Stimulated activated CD8-positive, alpha-beta memory T cell treated with anti-CD3 and anti-CD28 coated beads, Interleukin-4, amount 100 ng/mL, for 4 hours (primary cell): ENCODE data around the gene LIPN.

ENCODE experiments used
- DNase-seq, 2 donors: peaks; one replicate each; pipeline ENCODE4 v3.0.0-alpha.2; 2020; ENCODE audit warnings: low read depth in 2 of 2, low spot score in 1 of 2

LIPN gene

DNA sequence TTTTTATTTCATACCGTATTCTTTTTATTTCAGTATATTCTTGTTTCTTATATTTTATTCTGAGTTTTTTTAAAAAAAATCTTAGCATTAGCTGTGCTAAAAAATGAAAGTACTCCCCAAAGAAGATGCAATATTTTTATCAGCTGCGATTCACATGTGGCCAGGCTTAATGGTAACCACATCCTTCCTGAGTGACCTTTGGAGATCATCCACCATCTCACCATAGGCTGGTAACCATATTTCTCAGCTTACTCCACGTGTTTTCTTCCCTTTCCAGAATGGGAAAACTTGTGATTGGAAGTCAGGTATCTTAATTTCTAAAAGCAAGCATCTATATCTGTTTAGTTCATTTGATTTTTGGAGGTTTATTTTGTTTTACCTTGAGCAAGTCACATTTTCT, 23.9 kb downstream of the LIPN start:
- no peak for DNase-seq

DNA sequence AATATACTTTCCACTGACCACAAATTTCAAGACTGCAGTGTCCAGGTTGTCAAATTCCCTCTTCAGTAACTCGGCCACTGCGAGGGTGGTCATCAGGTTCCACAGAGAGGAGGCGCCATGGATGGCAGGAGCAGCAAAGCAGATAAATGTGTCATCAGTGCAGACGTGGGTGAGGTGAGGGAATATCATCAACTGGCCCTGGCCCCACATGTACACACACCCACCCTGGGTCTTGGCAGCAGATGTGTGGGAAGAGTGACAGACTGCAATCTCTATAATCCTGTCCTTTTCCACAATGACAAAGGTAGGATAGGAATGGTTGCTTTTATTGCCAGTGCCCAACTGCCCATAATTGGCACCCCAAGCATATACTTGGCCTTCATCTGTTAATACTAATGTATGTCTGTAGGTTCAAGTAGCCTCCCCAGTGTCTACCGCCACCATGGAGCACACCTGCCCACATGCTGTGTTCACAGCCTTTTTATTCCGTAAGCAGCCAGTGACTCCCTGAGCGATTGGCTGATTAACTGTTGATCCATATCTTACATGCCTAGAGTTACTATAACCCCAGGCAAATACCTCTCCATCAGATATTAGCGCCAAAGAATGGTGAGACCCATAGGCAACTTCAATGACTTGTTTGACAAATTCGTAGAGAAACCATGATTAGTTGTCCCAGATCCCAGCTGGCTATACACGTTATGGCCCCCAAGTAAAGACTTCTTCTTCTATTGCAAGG, 26.4 kb downstream of the LIPN start:
- DNase-seq = no peak

DNA sequence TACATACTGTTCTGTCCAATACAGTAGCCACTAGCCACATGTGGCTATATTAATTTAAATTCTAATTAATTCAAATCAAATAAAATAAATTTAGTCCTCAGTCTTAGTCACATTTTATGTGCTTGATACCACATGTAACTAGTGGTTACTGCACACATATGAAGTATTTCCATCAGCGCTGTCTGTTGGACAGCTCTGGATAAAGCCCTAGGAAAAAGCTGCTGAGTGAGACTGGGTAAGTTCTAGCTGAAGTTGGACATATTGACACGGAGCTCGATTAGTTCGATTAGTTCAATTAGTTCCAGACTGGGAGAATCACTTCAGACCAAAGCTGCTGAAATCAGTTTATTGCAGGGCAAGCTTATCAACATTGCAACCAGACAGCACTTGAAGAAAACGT, 27.6 kb downstream of the LIPN start:
- DNase-seq = no peak

DNA sequence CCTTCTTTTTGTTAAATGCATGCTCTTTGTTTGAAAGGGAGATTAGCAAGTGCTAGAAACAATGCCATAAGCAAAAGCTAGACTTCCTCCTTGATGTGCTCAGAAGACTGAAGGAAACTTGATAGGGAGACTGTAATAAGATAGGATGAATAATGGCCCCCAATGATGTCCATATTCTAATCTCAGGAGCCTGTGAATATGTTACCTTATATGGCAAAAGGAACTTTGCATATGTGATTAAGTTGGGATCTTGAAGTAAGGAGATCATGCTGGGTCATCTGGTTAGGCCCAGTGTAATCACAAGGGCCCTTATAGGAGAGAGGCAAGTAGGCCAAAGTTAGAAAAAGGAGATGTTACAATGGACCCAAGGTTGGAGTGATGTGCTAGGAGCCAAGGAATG, 29.1 kb downstream of the LIPN start:
- DNase-seq = no peak

DNA sequence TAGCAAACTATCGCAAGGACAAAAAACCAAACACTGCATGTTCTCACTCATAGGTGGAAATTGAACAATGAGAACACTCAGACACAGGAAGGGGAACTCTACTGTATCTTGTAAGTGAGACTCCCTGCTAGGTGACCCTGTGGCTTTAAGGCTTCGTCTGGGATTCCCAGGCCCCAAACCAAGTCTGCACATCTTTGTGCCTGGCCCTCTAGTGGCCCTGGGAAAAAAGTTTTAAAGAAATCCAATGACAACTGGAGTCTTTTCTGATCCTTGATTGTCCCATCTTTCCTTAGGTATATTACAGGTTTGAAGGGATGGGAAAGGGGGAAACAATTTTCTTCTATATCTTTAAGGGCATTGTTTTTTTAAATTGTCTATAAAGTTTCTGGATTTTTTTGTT, 32.1 kb downstream of the LIPN start:
- no peak for DNase-seq

DNA sequence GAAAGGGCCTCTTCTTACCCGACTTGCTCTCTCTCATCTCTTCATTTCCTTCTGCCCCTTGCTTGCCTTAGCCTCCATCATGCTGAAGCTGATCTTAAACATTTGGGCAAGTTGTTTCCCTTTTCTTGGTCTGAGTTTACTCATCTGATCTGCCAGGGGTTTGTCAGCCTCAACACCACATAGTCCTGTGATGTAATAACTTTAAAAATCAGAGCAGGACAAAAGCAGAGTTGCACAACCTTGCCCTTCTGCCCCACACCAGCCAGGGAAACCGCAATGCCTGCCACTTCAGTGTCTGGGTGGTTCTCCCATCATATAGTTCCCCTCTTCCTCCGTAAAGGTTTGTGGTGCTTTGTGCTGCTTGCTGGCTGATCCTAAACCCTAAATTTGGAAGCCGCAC, 32.8 kb downstream of the LIPN start:
- no peak for DNase-seq

DNA sequence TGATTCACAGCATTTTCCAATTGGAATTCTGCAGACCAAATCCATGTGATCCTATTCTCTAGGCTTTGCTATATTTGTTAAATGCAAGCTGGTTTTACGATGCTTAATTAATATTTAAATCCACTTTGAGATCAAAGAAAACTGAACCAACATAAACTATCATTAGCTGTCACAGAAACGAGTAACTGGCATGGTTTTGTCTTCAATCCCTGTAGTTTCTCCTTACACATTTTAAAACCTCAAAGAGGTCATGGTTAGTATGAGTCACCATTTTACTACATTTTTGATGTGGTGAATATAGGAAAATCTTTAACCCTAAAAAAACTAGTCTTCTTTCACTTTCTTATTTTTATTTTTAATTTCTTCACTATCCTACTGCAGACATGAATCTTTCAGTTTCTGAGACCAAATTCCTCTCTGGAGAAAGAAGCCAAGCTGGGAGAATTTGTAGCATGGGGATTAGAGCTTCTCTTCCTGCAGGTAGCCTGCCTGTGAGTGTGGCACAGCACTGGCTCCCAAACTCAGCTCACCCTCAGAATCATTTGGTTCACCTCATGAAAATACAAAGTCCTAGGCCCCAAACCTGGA, 34.0 kb downstream of the LIPN start:
- DNase-seq = no peak

DNA sequence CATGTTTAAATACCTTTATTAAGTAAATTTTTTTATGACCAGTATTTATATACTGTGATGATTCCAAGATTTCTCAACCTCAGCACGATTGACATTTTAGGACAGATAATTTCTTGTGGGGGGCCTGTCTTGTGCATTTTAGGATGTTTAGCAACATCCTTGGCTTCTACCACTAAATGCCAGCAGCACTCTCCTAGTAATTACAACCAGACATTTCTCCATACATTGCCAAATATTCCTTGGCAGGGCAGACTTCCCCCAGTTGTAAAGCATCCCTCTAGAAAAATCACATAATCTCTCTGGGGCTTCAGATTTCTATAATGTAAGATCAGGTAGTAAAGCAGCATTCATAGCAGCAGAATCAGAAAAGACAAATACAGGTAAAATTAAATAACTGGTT, 34.9 kb downstream of the LIPN start:
- no peak for DNase-seq

DNA sequence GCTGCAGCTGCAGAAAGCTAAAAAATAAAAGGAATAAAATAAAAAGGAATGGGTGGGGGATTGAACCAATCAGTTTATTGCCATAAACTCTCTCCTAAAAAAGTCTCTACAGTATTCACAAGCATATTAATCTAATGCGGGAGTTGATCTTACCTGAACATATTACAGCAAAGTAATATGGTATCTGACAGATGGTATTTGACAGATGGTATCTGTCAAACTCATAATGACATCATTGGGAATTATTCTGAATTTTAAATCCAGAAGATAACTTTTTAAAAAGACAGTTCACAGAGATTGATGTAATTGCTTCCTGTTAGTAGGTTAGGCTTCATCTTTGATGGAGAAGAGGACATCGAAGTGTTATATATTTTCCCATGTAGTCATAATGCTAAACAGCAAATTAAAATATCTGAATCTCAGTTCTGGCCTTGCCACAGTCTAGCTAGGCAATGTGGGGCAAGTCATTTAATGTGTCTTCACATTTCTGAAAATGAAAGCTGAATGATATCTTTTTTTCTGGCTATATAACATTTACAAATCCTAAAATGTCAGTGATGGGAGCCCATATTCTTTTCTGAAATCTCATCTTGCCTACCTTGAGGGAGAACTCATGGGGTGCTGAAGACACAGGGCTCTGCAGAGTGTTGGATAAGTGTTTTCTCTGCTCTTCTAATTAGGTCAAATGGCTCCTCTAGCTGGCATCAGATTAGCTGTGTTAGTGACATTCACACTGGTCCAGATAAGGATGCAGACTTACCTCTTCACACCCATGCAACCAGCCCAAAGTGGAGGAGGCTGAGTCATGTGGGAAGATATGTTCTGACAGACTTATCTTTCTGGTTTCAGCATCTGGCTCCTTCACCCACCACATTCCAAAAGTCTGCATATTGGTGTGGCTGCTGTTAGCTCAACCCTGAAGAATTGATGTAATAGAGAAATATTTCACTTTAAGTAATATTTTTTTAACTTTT, 40.6 kb downstream of the LIPN start:
- no peak for DNase-seq

DNA sequence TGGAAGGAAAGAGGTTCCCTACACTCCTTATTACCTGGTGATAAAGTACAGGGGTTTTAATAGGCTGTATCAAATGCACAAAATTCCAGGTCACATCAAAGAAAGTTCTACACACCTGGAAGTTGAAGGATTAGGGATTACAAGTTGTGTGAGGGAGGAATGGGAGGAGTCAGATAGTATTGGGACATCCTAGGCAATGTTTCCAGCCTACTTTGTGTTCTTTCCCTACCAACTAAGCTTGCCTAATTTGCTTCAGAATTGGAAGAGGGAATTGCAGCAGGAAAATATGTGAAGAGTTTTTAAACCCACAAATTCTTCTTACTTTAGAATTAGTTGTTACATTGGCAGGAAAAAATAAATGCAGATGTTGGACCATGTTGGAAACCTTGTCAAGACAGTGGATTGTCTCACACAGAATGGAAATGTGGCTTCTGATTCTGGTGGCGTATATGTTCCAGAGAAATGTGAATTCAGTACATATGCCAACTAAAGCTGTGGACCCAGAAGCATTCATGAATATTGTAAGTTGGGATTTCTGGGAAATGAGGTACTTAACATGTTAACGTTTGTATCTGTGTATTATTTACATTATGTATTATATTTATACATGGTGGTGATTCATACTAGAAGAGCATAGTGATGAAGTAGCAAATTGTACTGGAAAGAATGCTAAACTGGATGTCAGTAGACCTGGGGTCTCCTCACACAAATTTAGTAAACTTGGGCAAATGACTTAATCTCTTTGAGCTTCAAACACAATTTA, 42.9 kb downstream of the LIPN start, which contains the start of gene LIPM:
Gene LIPM, plus strand, starts transcription at position 208 of the 763 bp plus-strand sequence. Its CDS starts 167 bp downstream, at position 375.
- DNase-seq = no peak

DNA sequence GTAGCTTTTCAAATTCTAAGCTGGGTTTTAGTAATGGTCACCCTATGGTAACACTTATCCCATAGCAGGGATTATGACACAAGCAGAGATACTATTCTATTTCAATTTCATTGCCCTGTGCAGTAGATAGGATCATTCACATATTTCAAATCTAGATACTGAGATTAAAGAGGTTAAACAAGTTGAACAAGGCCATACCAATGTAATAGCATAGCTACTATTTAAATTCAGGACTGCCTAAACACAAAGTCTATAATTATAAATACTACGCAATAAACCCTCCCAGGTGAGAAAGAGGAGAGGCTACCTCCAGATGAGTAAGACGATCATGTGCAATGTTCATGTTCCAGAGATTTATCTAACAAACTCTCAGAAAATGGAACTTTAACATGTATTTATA, 43.8 kb downstream of the LIPN start:
- no peak for DNase-seq

DNA sequence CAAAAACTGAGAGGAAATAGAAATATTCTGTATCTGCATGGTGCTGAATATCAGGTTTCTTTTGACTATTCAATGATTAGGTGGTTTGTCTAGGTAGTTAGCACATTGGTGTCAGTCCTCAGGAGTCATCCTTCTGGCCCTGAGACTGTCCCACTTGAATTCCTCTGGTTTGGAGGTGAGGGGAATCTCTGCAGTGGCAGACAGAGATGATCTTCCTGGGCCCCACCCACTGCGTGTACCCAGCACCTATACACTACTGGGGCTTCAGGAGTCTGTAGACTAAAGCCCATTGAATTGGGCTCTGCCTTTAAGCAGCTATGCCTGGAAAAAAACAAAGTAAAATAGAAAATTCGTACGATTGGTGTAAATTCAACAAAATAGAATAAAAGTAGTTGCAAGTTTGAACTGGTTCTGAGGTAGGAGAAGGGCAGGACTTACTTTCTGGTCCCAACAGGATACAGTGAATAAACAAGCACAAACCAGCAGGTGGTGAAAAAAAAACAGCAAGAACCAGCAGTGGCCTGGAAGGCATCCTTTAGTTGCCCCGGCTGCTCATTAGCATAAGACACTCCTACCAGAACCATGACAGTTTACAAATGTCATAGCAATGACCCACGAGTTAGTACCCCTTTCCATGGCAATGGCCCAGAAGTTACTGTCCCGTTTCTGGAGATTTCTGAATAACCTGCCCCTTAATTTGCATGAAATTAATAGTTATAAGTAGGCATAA, 44.4 kb downstream of the LIPN start:
- DNase-seq = no peak

DNA sequence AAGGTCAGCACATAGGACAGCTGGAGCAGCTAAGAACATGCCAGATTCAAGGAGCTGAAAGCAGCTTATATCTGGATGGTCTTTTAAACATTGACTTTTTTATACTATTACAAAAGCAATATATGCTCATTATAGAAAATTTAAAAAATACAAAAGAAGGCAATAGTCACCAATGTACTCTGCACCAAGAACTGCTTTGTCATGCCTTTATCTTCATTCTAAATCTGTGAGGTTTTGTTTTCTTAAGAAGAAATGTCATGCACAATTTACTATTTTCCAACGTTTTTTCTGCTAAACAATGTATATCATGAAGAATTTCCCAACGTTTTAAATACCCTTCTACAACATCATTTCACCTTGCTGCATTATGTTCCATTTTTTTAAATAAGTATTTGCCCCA, 45.5 kb downstream of the LIPN start:
- DNase-seq = no peak

DNA sequence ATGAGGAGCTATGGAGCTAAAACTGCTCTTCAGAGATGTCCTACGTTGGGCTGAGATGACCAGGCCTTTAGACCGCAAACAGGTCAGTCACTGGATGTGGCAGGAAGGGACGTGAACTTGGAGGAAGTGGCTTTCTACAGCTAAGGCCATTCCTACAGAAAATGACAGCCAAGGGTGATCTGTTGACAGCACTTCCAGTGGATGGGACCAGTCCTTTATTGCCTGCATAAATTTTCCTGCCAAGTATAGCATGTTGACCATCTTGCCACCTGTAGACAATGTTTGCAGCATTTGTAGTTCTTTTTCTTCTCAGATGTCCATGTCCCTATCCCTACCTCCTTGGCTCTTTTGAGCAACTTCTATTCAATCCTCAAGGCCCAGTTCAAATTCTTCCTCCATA, 46.1 kb downstream of the LIPN start:
- no peak for DNase-seq

DNA sequence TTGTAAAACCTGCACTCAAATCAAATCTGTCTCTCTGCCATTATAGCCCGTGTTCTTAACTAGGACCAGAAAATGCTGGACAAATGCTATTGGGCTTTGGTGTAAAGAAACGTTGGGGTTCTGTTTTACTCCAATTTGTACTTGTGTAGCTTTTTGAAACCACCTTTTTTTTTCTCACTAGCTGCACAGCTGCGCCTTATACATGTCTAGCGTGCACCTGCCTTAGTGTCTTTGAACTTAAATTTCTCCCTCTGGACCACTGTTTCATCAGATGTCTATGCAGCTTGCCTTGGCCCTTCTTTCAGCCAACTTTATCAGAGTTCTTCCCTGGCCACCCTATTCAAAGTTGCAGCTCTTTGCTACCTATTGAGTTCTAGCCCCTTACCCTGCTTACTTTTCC, 49.8 kb downstream of the LIPN start:
- DNase-seq = no peak

DNA sequence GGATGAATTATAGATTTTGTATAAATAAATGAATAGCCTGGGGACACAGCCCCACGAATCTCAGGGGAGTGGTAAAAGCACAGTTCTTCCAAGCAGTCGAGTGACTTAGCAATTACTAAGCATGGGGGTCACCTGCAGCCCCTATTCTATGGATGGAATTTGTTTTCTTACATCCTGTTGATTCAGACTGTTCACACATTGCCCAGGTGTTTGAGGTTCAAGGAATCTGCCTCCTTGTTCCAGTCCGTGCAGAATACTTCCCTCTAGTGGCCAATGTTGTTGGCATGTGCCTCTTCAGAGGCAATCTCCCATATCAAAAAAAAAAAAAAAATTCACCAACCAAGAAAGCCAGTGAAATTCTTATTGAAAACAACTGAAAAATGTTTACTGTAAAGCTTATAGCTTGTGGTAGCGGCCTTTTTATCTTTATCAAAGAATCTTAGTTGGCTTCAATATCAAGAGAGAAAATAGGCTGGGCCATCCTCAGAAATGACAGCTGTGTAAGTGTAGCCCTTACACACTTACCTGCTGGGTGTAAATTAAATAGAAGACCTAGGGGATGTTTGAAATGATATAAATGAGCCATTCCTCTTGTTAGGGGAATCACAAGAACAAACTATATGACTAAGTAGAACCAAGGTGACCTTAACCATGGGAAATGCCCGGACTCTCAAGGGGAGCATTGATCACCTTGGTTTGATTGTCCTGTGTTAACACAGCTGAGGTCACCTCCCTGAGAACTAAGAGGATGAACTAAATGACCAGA, 50.6 kb downstream of the LIPN start:
- no peak for DNase-seq

DNA sequence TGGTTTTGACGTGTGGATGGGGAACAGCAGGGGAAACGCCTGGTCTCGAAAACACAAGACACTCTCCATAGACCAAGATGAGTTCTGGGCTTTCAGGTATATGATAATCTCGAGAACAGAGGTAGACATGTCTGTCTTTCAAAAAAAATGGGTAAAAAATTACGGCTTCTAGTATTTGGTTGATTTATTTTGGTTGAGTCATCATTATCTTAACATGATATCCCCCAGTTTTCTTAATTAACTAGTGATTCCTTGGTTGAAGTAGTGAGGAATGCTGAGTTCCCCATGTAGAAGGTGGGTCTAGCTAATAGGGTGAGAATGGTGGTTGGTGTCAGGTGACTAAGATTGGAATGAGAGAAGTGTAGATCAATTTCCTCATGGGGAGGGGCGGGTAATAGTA, 53.4 kb downstream of the LIPN start:
- DNase-seq = no peak

DNA sequence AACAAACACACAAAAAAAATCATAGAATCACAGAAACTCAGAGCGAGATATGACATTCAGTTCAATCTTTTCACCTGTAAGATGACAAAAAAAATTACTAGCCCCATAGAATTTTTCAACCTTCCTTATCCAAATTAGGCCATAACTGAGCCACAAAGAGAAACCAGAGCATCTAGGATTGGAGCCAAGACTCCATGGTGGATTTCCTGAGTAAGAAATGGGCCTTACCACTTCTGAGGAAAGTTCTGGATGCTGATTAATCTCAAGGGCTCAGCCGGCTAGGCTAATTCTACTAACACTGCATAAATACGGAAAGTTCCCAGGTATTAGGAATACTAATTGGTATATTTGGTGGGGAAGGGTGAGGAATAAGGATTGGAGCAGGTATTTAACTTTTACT, 59.5 kb downstream of the LIPN start:
- DNase-seq = no peak

DNA sequence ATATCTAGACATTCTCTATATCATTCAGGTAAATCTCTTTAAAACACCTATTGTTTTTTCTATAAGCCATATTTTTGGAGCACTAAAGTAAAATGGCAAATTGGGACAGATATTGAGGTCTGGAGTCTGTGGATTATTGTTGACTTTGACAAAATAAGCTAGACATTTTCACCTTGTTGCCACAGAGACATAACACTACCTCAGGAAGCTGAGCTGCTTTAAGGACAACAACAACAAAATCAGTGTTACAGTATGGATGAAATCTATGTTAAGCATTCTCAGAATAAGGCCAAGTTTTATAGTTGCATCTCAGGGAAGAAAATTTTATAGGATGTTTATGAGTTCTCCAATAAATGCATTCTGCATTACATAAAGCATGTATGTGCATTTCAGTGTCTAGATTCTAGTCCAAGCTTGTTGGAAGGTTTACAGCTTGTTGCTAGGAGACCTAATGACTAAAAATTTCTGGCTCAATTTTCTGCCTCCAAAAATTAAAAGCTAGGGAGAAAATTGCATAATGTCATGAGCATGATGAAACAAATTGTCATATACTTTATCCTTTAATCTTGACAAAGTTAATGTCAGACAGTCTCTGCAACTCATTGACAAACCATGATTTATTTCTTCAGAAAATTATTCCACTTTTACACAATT, 61.1 kb downstream of the LIPN start:
- no peak for DNase-seq
